HepG2 (cell line): ENCODE results near the gene ESAM. TPM values are rescaled to one million over a fixed set of nuclear protein-coding genes. Genes with fewer than 3 reads are reported as not detected.

Experiments used
- ETV5 ChIP-seq: IDR thresholded peaks from 2 replicates; pipeline ENCODE4 v1.6.1; 2018; ENCODE audit warnings: missing biosample characterization, missing genetic modification reagents, inconsistent platforms, borderline replicate concordance
- PITX1 ChIP-seq: sonication (generic); formaldehyde crosslinking; IDR thresholded peaks from 2 replicates; pipeline ENCODE4 v1.5.1; 2020; ENCODE audit warnings: mild to moderate bottlenecking, missing genetic modification reagents
- RAD21 ChIP-seq: fragments of 450-650 bp; formaldehyde crosslinking; IDR thresholded peaks from 2 replicates; pipeline ENCODE4 v1.5.0; 2020; ENCODE audit warnings: mild to moderate bottlenecking
- RBM39 ChIP-seq: fragments of 200-400 bp; formaldehyde crosslinking; IDR thresholded peaks from one replicate; pipeline ENCODE4 v1.6.1; 2018; ENCODE audit warnings: antibody characterized with exemption, mild to moderate bottlenecking, low read depth, low read length; ENCODE audit not compliant: poor library complexity, severe bottlenecking
- SAFB2 ChIP-seq: sonication (generic); formaldehyde crosslinking; IDR thresholded peaks from 2 replicates; pipeline ENCODE4 v1.5.1; 2020; ENCODE audit warnings: missing genetic modification reagents, low read depth, mild to moderate bottlenecking, borderline replicate concordance
- SIN3A ChIP-seq: IDR thresholded peaks from 2 replicates; pipeline ENCODE4 v1.6.1; 2011; ENCODE audit warnings: low read depth, mild to moderate bottlenecking, control low read depth, low read length, borderline replicate concordance
- YEATS4 ChIP-seq: sonication (generic); formaldehyde crosslinking; IDR thresholded peaks from 2 replicates; pipeline ENCODE4 v1.4.0; 2020; ENCODE audit warnings: missing genetic modification reagents, borderline replicate concordance
- ZIK1 ChIP-seq: sonication (generic); formaldehyde crosslinking; IDR thresholded peaks from 2 replicates; pipeline ENCODE4 v1.5.0; 2020; ENCODE audit warnings: mild to moderate bottlenecking, low read depth, missing genetic modification reagents, borderline replicate concordance
- ZNF3 ChIP-seq: IDR thresholded peaks from 2 replicates; pipeline ENCODE4 v1.7.0; 2017; ENCODE audit warnings: inconsistent platforms
- polyA plus RNA-seq, 8 experiments: library from polyadenylated mRNA; depleted of rRNA in 3 of 8; stranded (reverse) in 7 of 8; unstranded in 1 of 8; fragments of >200 nt; fragmentation: Illumina TruSeq in 4 of 8; extraction: Trizol in 4 of 8; gene quantifications; 2 replicates each; pipeline versions ENCODE4 v1.2.1 to v1.2.3, GENCODE V29; 2011 to 2016; ENCODE audit warnings: low read depth in 4 of 8, missing spikeins in 1 of 8, mixed read lengths in 1 of 8; ENCODE audit not compliant: insufficient read depth in 1 of 8
- total RNA-seq, 5 experiments: library from RNA; depleted of rRNA; stranded (reverse); fragments of >200 nt; fragmentation: Illumina TruSeq; extraction: Trizol; gene quantifications; 2 replicates each; pipeline ENCODE4 v1.2.3, GENCODE V29; 2016; ENCODE audit warnings: low read depth in 1 of 5
- TF ChIP-seq, protein P1 (sequence below): sonication (generic); formaldehyde crosslinking; IDR thresholded peaks from 2 replicates; pipeline ENCODE4 v1.4.0; 2020; ENCODE audit warnings: mild to moderate bottlenecking, missing genetic modification reagents, borderline replicate concordance
- TF ChIP-seq, protein P2 (sequence below): sonication (generic); formaldehyde crosslinking; IDR thresholded peaks from 2 replicates; pipeline ENCODE4 v1.8.1; 2023; ENCODE audit warnings: missing genetic modification reagents, mild to moderate bottlenecking, borderline replicate concordance
- TF ChIP-seq, protein P3 (sequence below): sonication (generic); formaldehyde crosslinking; IDR thresholded peaks from 2 replicates; pipeline ENCODE4 v1.4.0; 2020; ENCODE audit warnings: missing genetic modification reagents

ESAM gene
- total and polyA plus RNA-seq, 2 of the 13 experiments (the other 11 are each of a cell fraction or from before 2014, with no cell fraction given), result 1.2 to 6.8 TPM

GRCh38 chr11:124788521-124788920, 26.4 kb upstream of the ESAM start (continued):
- TF ChIP-seq, protein P1, sequence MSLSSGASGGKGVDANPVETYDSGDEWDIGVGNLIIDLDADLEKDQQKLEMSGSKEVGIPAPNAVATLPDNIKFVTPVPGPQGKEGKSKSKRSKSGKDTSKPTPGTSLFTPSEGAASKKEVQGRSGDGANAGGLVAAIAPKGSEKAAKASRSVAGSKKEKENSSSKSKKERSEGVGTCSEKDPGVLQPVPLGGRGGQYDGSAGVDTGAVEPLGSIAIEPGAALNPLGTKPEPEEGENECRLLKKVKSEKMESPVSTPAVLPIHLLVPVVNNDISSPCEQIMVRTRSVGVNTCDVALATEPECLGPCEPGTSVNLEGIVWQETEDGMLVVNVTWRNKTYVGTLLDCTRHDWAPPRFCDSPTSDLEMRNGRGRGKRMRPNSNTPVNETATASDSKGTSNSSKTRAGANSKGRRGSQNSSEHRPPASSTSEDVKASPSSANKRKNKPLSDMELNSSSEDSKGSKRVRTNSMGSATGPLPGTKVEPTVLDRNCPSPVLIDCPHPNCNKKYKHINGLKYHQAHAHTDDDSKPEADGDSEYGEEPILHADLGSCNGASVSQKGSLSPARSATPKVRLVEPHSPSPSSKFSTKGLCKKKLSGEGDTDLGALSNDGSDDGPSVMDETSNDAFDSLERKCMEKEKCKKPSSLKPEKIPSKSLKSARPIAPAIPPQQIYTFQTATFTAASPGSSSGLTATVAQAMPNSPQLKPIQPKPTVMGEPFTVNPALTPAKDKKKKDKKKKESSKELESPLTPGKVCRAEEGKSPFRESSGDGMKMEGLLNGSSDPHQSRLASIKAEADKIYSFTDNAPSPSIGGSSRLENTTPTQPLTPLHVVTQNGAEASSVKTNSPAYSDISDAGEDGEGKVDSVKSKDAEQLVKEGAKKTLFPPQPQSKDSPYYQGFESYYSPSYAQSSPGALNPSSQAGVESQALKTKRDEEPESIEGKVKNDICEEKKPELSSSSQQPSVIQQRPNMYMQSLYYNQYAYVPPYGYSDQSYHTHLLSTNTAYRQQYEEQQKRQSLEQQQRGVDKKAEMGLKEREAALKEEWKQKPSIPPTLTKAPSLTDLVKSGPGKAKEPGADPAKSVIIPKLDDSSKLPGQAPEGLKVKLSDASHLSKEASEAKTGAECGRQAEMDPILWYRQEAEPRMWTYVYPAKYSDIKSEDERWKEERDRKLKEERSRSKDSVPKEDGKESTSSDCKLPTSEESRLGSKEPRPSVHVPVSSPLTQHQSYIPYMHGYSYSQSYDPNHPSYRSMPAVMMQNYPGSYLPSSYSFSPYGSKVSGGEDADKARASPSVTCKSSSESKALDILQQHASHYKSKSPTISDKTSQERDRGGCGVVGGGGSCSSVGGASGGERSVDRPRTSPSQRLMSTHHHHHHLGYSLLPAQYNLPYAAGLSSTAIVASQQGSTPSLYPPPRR (CRISPR knock-in tag), result no peak
- TF ChIP-seq RBM39, result no peak
- TF ChIP-seq ZNF3 (CRISPR knock-in tag), result no peak
- TF ChIP-seq, protein P2, sequence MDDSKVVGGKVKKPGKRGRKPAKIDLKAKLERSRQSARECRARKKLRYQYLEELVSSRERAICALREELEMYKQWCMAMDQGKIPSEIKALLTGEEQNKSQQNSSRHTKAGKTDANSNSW (CRISPR knock-in tag), result no peak
- TF ChIP-seq RAD21 (CRISPR knock-in tag), result no peak
- TF ChIP-seq PITX1 (CRISPR knock-in tag), result no peak
- TF ChIP-seq ZIK1 (CRISPR knock-in tag), result no peak
- TF ChIP-seq SAFB2 (CRISPR knock-in tag), result no peak
- TF ChIP-seq YEATS4 (CRISPR knock-in tag), result no peak
- no peak for TF ChIP-seq ETV5 (CRISPR knock-in tag)
- TF ChIP-seq, protein P3, sequence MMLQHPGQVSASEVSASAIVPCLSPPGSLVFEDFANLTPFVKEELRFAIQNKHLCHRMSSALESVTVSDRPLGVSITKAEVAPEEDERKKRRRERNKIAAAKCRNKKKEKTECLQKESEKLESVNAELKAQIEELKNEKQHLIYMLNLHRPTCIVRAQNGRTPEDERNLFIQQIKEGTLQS, result no peak
- no peak for TF ChIP-seq SIN3A
